Measurements from ENCODE around the gene ZNF385A.

DNA sequence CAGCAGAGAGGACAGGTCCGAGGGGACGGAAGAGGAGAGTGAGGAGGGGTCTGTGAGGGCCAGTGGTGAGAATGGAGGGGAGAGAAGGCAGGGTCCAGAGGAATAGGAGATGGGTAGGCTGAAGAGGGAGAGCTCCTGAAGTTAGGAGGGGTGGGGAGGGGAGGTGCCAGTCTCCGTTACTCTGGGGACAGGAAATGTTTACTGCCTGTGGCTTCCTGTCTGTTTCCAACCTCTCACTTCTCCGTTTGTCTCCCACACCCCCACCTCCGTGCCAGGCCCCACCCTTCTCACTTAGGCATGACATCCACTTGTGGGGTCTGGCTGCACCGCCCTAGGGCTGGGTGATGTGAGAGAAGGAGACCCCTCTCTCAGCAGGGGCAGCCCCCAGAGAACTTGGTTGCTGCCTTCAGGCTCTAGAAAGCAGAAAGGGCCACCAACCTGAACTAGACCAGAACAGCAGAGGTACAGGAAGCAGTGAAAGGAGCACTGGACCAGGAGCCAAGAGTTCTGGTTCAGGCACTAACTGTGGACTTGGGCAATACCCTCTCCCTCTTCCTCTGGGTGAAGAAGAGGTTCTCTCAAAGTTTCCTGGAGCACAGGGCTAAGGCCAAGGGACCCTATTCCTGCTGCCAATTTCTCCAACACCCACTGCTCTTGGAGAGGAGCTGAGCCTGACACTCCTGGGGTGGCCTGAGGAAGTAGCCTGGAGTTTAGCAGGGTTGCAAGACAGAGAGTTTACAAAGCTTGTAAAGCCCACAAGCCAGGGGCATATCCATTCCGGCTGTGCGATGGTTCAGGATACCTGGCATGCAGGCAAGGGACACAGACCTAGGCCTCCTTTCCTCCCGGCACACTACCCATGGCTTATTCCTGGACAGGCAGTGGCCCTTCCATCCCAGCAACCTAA, 29.0 kb upstream of the ZNF385A start:
- no peak for TF ChIP-seq ZNF274 (IDR thresholded peaks at IDR 0.05; ENCODE audit: low read depth, low read length)
- TF ChIP-seq YY1 (IDR thresholded peaks at IDR 0.05; ENCODE audit: insufficient read depth, insufficient read length): no peak
- TF ChIP-seq SUZ12 (IDR thresholded peaks at IDR 0.05; ENCODE audit: extremely low read depth, insufficient read depth, insufficient read length): no peak

Data from NT2/D1 (cell line).